HepG2 (cell line): Measurements from ENCODE around the gene TMTC1. TPM values are rescaled to one million over a fixed set of nuclear protein-coding genes. Genes with fewer than 3 reads are reported as not detected.

Experiments used
- ATAC-seq: fragments of 200-7000 bp; cut with Tn5 transposase; 3 replicates; pipeline ENCODE4 v1.9.1; 2020; ENCODE audit warnings: mild to moderate bottlenecking, moderate library complexity
- BruUV-seq: library from RNA; stranded (reverse); fragments of 400-500 nt; replicated peaks from 2 replicates; lab custom pipeline; 2021; lab: Mats Ljungman, UMichigan
- CTCF ChIA-PET: fragments of 300-600 bp; formaldehyde crosslinking; extraction: SDS; loops from one replicate; lab custom pipeline; 2021; ENCODE audit warnings: low total read pairs, inconsistent platforms, low intra/inter-chr PET ratio; lab: Yijun Ruan, JAX
- POLR2A ChIA-PET: fragments of 350-600 bp; sonication (Branson Sonifier 250); formaldehyde crosslinking; loops from one replicate; lab custom pipeline; 2020; ENCODE audit warnings: antibody characterized with exemption, inconsistent platforms; lab: Yijun Ruan, JAX
- DNase-seq: peaks from one replicate; pipeline ENCODE4 v3.0.0-alpha.2; 2015; ENCODE audit warnings: low spot score
- FAIRE-seq: peaks from 3 replicates; lab custom pipeline; 2011; peaks lifted over from hg19 to GRCh38; lab: Jason Lieb, UNC
- H2AFZ ChIP-seq: one replicate; pipeline ENCODE4 v1.6.1; 2011; ENCODE audit warnings: low read length, inconsistent platforms
- H3K27ac ChIP-seq: fragments of 300-600 bp; 3 replicates; pipeline ENCODE4 v1.8.0; 2011; ENCODE audit warnings: mixed run types, mild to moderate bottlenecking, mixed read lengths, low read length, inconsistent platforms; ENCODE audit not compliant: insufficient read depth; ENCODE audit errors: extremely low read length
- H3K27me3 ChIP-seq, 2 experiments: fragments of 200-600 bp in 1 of 2; 2 replicates in 1 of 2; 3 replicates in 1 of 2; pipeline versions ENCODE4 v1.6.0 to v1.8.0; 2011; ENCODE audit warnings: low read length in 2 of 2, mild to moderate bottlenecking in 2 of 2, moderate library complexity in 2 of 2, inconsistent platforms in 1 of 2; ENCODE audit not compliant: insufficient read depth in 2 of 2, control insufficient read depth in 1 of 2
- H3K36me3 ChIP-seq, 2 experiments: fragments of 200-600 bp in 1 of 2; replicated peaks in 1 of 2; 2 replicates in 1 of 2; 3 replicates in 1 of 2; pipeline versions ENCODE4 v1.5.1 to v1.8.0; 2011; ENCODE audit warnings: low read length in 2 of 2, inconsistent platforms in 1 of 2; ENCODE audit not compliant: insufficient read depth in 2 of 2, control insufficient read depth in 1 of 2
- H3K4me1 ChIP-seq: 2 replicates; pipeline ENCODE4 v1.5.1; 2012; ENCODE audit warnings: low read length, inconsistent platforms; ENCODE audit not compliant: insufficient read depth
- H3K4me2 ChIP-seq: 2 replicates; pipeline ENCODE4 v1.6.0; 2011; ENCODE audit warnings: low read depth, low read length, inconsistent platforms
- H3K4me3 ChIP-seq, 3 experiments: fragments of 200-600 bp in 1 of 3; sonication (generic), shearing (Covaris generic) in 1 of 3; replicated peaks in 1 of 3; 2 replicates each; pipeline ENCODE4 v1.5.1; 2011 to 2016; ENCODE audit warnings: low read length in 3 of 3, inconsistent platforms in 2 of 3, low read depth in 2 of 3, mild to moderate bottlenecking in 2 of 3, control low read depth in 1 of 3, mixed read lengths in 1 of 3; ENCODE audit not compliant: insufficient read depth in 1 of 3
- H3K79me2 ChIP-seq: one replicate; pipeline ENCODE4 v1.6.1; 2011; ENCODE audit warnings: low read length, inconsistent platforms; ENCODE audit not compliant: insufficient read depth
- H3K9ac ChIP-seq: 2 replicates; pipeline ENCODE4 v1.6.0; 2011; ENCODE audit warnings: mild to moderate bottlenecking, low read depth, low read length, inconsistent platforms; ENCODE audit not compliant: insufficient read depth
- H3K9me3 ChIP-seq: 2 replicates; pipeline ENCODE4 v1.5.1; 2012; ENCODE audit warnings: mild to moderate bottlenecking, low read length
- H4K20me1 ChIP-seq: 2 replicates; pipeline ENCODE4 v1.6.0; 2011; ENCODE audit warnings: inconsistent platforms, mild to moderate bottlenecking, low read length, moderate library complexity; ENCODE audit not compliant: insufficient read depth
- ADNP ChIP-seq: sonication (generic); formaldehyde crosslinking; IDR thresholded peaks from 2 replicates; pipeline ENCODE4 v1.4.0; 2020; ENCODE audit warnings: missing genetic modification reagents
- ARID3A ChIP-seq: IDR thresholded peaks from 2 replicates; pipeline ENCODE4 v1.6.1; 2012; ENCODE audit warnings: low read depth, low read length, improper control_type of control experiment
- ARNT ChIP-seq: fragments of 450-650 bp; IDR thresholded peaks from 2 replicates; pipeline ENCODE4 v1.6.1; 2017
- ETV6 ChIP-seq: sonication (generic); formaldehyde crosslinking; conservative IDR thresholded peaks from 2 replicates; pipeline ENCODE4 v1.4.0; 2020; ENCODE audit warnings: missing genetic modification reagents
- GATA4 ChIP-seq: sonication (generic); IDR thresholded peaks from 2 replicates; pipeline ENCODE4 v1.6.1; 2016; ENCODE audit warnings: antibody characterized with exemption, low read depth, borderline replicate concordance
- KDM5A ChIP-seq: fragments of 200-600 bp; sonication (generic); IDR thresholded peaks from 2 replicates; pipeline ENCODE4 v1.7.0; 2018; ENCODE audit warnings: antibody characterized with exemption, mild to moderate bottlenecking, low read length, borderline replicate concordance
- KLF12 ChIP-seq: sonication (generic); formaldehyde crosslinking; IDR thresholded peaks from 2 replicates; pipeline ENCODE4 v1.4.0; 2020; ENCODE audit warnings: missing genetic modification reagents, borderline replicate concordance
- NFIB ChIP-seq: sonication (generic); formaldehyde crosslinking; IDR thresholded peaks from 2 replicates; pipeline ENCODE4 v1.9.0; 2021; ENCODE audit warnings: missing genetic modification reagents, mild to moderate bottlenecking, borderline replicate concordance
- PITX1 ChIP-seq: sonication (generic); formaldehyde crosslinking; IDR thresholded peaks from 2 replicates; pipeline ENCODE4 v1.5.1; 2020; ENCODE audit warnings: mild to moderate bottlenecking, missing genetic modification reagents
- PLRG1 ChIP-seq: fragments of 450-650 bp; conservative IDR thresholded peaks from 2 replicates; pipeline ENCODE4 v1.6.1; 2016
- PRPF4 ChIP-seq: fragments of 200-400 bp; formaldehyde crosslinking; IDR thresholded peaks from 2 replicates; pipeline ENCODE4 v1.6.1; 2016; ENCODE audit warnings: low read length, low read depth; ENCODE audit not compliant: poor library complexity, severe bottlenecking
- RFXAP ChIP-seq: sonication (generic); formaldehyde crosslinking; IDR thresholded peaks from 2 replicates; pipeline ENCODE4 v1.4.0; 2020; ENCODE audit warnings: missing genetic modification reagents, borderline replicate concordance
- RNF2 ChIP-seq: fragments of 450-650 bp; conservative IDR thresholded peaks from 2 replicates; pipeline ENCODE4 v1.6.1; 2016; ENCODE audit warnings: low read depth
- STAT5B ChIP-seq: sonication (generic); formaldehyde crosslinking; IDR thresholded peaks from 2 replicates; pipeline ENCODE4 v1.4.0; 2020; ENCODE audit warnings: missing genetic modification reagents
- TEAD3 ChIP-seq: optimal IDR thresholded peaks from 2 replicates; pipeline ENCODE3; 2016; ENCODE audit warnings: borderline replicate concordance
- YEATS4 ChIP-seq: sonication (generic); formaldehyde crosslinking; IDR thresholded peaks from 2 replicates; pipeline ENCODE4 v1.4.0; 2020; ENCODE audit warnings: missing genetic modification reagents, borderline replicate concordance
- ZBTB1 ChIP-seq: sonication (generic); formaldehyde crosslinking; IDR thresholded peaks from 2 replicates; pipeline ENCODE4 v1.4.0; 2020; ENCODE audit warnings: missing genetic modification reagents, borderline replicate concordance
- ZMYM3 ChIP-seq: sonication (generic); formaldehyde crosslinking; IDR thresholded peaks from 2 replicates; pipeline ENCODE4 v1.5.1; 2020; ENCODE audit warnings: mild to moderate bottlenecking, missing genetic modification reagents
- ZNF430 ChIP-seq: sonication (generic); formaldehyde crosslinking; IDR thresholded peaks from 2 replicates; pipeline ENCODE4 v1.9.0; 2021; ENCODE audit warnings: mild to moderate bottlenecking, missing genetic modification reagents
- ZNF646 ChIP-seq: sonication (generic); formaldehyde crosslinking; IDR thresholded peaks from 2 replicates; pipeline ENCODE4 v1.9.0; 2021; ENCODE audit warnings: mild to moderate bottlenecking, missing genetic modification reagents
- ZNF841 ChIP-seq: sonication (generic); formaldehyde crosslinking; IDR thresholded peaks from 2 replicates; pipeline ENCODE4 v1.8.1; 2023; ENCODE audit warnings: missing genetic modification reagents, borderline replicate concordance
- in situ Hi-C: cut with HindIII; loops from 2 replicates; pipeline ENCODE4 v1.10.0; 2017; ENCODE audit warnings: low pct_unique_long_range_greater_than_20kb; ENCODE audit not compliant: extremely low pct_ligation_motif_present
- intact Hi-C: fragments of 100-400 bp; cut with micrococcal nuclease; formaldehyde crosslinking; loops from one replicate; pipeline ENCODE4 v1.10.0; 2022; ENCODE audit not compliant: unreplicated experiment
- polyA plus RNA-seq, 8 experiments: library from polyadenylated mRNA; depleted of rRNA in 3 of 8; stranded (reverse) in 7 of 8; unstranded in 1 of 8; fragments of >200 nt; fragmentation: Illumina TruSeq in 4 of 8; extraction: Trizol in 4 of 8; gene quantifications; 2 replicates each; pipeline versions ENCODE4 v1.2.1 to v1.2.3, GENCODE V29; 2011 to 2016; ENCODE audit warnings: low read depth in 4 of 8, missing spikeins in 1 of 8, mixed read lengths in 1 of 8; ENCODE audit not compliant: insufficient read depth in 1 of 8
- total RNA-seq, 5 experiments: library from RNA; depleted of rRNA; stranded (reverse); fragments of >200 nt; fragmentation: Illumina TruSeq; extraction: Trizol; gene quantifications; 2 replicates each; pipeline ENCODE4 v1.2.3, GENCODE V29; 2016; ENCODE audit warnings: low read depth in 1 of 5

Gene TMTC1
- total and polyA plus RNA-seq, 2 of the 13 experiments (the other 11 are each of a cell fraction or from before 2014, with no cell fraction given): 0.69 to 1.8 TPM

GRCh38 chr12:29807129-29807528, 23.4 kb upstream of the TMTC1 start:
- ATAC-seq: peak; percentile 83
- Histone ChIP-seq H3K27me3 (no peaks in the 10 kb centered on the region), H3K9me3 (no peaks in the 10 kb centered on the region), H3K4me3 (no peak overlapping the region), H3K4me2 (no peak overlapping the region), H3K79me2 (no peaks in the 10 kb centered on the region), H3K36me3 (no peaks in the 10 kb centered on the region), H3K4me1 (peaks cover 14% of the 10 kb centered on the region), H2AFZ (no peak overlapping the region), H3K9ac (no peak overlapping the region), H3K27ac (no peak overlapping the region), H4K20me1 (no peaks in the 10 kb centered on the region)
- in situ Hi-C loops: no loop called here
- FAIRE-seq: no peak
- POLR2A ChIA-PET: no interaction called here
- peak; percentile 51 for DNase-seq
- intact Hi-C loops: no loop called here
- CTCF ChIA-PET: no interaction called here
- BruUV-seq: no TSS peak
- TF ChIP-seq PLRG1 (no peak), TEAD3 (CRISPR knock-in tag) (no peak), PITX1 (CRISPR knock-in tag) (no peak), RFXAP (CRISPR knock-in tag) (no peak), KLF12 (CRISPR knock-in tag) (no peak), GATA4 (no peak), ADNP (CRISPR knock-in tag) (no peak), STAT5B (CRISPR knock-in tag) (no peak), ZNF646 (no peak), NFIB (no peak), ETV6 (CRISPR knock-in tag) (no peak), ZMYM3 (no peak), KDM5A (no peak), ZNF841 (CRISPR knock-in tag) (no peak), YEATS4 (CRISPR knock-in tag) (no peak), ZNF430 (no peak), RNF2 (no peak), ARNT (no peak), PRPF4 (no peak), ZBTB1 (no peak), ARID3A (0 out of 2 replicates have a peak, but pooled peaks have one; percentile 36)
